ENCODE results near the gene DPH2.

GRCh38 chr1:44002606-44003157, 32.9 kb downstream of the DPH2 start:
- TF ChIP-seq CTCF (conservative IDR thresholded peaks at IDR 0.05; ENCODE audit: low read length), result peak; percentile 44; the same call in 1 of the 2 replicates
- TF ChIP-seq EZH2phosphoT487 (IDR thresholded peaks at IDR 0.05; ENCODE audit: borderline replicate concordance), result no peak
